Myocyte (in vitro differentiated cells): ENCODE results near the gene GARIN5A. TPM values are rescaled to one million over a fixed set of nuclear protein-coding genes. Genes with fewer than 3 reads are reported as not detected.

Experiments
- DNase-seq: peaks from one replicate; pipeline ENCODE4 v3.0.0-alpha.2; 2012; ENCODE audit warnings: low read depth
- total RNA-seq: library from RNA; depleted of rRNA; stranded (reverse); fragments of >200 nt; gene quantifications from 2 replicates; pipeline ENCODE4 v1.2.3, GENCODE V29; 2014

Gene GARIN5A
- total RNA-seq, 1 donor from 2014 or later, result 1.5 TPM

- no peak for DNase-seq
Measured at GRCh38 chr19:50509366-50509765, 32.7 kb upstream of the GARIN5A start.

DNA sequence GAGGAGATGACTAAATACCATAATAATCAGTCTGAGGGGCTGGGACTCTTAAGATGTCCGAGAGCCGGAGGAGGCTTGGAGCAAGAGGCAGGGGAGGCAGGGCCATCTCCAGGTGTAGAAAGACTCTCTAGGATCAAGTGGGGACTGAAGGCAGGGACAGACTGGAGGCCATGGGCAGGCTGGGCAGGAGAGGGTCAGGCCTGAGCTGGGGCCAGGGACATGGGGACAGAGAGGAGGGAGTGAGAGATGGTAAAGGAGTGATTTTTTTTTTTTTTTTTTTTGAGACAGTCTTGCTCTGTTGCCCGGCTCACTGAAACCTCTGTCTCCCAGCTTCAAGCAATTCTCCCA is 32.2 kb upstream of the GARIN5A start:
- DNase-seq, result no peak

- no peak for DNase-seq
Measured at GRCh38 chr19:50507376-50507775, 30.7 kb upstream of the GARIN5A start.

GRCh38 chr19:50506700-50507099 is 30.1 kb upstream of the GARIN5A start:
- no peak for DNase-seq

- no peak for DNase-seq
Measured at GRCh38 chr19:50505856-50506611, 29.4 kb upstream of the GARIN5A start.

DNA sequence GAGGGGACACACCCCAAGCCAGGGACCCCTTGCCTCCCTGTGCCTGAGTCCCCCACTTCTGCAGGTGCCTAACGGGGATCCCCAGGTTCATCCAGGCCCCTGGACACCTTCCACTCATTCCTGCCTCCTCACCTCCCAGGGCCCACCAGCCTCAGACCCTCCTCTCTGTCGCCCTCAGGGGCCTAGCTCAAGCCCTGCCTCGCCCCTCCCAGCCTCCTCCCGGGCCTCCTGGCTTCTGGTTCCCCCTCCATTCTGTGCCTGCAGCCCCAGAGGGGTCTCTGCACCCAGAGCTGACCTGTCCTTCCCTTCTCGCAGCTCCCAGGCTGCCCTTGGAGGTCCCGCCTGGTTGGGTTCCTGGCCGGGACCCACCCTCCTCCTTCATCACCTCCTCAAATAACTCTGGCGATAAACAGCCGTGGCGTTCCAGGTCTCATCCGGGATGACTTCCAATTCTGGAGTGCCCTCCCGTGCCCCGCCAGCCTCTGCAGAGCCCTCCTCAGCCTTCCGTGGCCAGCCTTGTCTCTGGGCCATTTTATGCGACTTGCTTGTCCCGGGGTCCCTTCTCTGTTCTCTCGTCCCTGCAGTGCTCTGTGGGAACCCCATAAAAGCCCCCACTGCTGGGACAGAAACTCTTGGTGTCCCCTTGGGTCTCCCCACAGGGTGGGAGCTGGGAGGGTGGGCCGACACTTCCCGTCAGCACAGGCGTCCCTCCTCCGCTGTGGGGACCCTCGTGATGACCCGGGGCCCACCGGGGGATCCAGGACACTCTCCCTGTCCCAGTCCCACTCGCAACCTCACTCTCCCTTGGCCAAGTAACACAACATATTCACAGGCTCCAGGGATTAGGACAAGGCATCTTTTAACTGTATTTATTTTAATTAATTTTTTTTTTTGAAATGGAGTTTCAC is 25.2 kb upstream of the GARIN5A start:
- peak; percentile 71 for DNase-seq

DNA sequence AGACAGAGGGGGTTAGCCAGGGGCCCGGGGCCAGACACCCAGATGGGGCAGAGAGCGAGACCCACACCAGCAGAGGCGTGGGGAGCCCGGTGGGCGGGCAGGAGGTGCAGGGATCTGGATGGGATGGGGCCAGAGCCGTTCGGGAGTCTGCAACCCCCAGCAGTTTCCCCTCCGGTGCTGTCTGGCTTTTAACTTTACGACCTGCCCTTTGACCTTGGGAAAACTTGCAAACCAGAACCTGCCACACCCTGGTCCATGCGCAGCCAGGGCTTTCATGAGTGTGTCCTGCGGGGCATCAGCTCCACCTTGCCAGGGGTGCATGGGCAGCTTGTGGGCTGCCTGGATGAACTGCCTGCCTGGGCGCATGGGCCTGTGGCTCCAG is 24.5 kb upstream of the GARIN5A start:
- peak; percentile 27 for DNase-seq

DNA sequence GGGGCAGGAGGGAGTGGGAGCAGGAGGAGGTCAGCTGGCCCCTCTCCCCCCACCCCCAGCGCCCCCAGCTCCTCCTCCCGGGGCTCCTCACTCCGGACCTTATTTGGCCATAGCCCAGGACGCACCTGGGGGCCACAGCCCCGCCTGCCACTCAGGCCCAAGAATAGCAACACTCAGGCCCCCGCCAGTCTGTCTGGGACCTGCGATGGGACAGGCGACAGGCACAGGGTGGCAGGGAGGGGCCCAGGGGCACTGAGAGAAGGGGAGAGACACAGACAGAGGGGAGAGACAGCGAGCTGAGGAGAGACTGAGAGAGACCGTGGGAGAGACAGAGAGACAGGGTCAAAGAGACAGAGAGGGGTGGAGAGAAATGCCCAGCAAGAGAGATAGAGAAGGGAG is 24.1 kb upstream of the GARIN5A start:
- DNase-seq, result no peak

- DNase-seq, result peak; percentile 97
Measured at GRCh38 chr19:50500060-50500752, 23.6 kb upstream of the GARIN5A start.

DNA sequence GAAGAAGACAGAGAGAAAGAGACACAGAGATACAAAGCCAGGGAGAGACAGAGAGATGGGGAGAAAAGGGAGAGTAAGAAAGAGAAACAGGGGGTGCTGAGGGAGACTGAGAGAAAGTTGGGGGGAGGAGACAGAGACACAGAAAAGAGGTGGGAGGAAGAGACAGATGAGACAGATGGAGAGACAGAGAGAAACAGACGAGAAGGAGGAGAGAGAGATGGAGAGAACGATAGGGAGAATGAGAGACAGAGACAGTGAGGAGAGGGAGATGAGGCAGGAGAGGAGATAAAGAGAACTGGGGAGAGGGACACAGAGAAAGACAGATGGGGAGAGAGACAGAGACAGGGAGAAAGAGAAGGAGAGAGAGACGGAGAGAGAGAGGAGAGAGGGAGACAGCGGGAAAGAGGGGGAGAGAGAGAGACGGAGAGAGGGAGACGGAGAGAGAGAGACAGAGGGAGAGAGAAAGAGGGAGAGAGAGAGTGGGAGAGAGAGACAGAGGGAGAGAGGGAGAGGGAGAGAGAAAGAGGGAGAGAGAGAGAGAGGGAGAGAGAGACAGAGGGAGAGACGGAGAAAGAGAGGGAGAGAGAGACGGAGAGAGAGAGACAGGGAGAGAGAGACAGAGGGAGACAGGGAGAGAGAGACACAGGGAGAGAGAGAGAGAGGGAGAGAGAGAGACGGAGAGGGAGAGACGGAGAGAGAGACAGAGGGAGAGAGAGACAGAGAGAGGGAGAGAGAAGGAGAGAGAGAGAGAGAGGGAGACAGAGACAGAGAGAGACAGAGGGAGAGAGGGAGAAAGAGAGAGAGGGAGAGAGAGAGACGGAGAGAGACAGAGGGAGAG is 21.8 kb upstream of the GARIN5A start:
- DNase-seq, result peak; percentile 21

DNA sequence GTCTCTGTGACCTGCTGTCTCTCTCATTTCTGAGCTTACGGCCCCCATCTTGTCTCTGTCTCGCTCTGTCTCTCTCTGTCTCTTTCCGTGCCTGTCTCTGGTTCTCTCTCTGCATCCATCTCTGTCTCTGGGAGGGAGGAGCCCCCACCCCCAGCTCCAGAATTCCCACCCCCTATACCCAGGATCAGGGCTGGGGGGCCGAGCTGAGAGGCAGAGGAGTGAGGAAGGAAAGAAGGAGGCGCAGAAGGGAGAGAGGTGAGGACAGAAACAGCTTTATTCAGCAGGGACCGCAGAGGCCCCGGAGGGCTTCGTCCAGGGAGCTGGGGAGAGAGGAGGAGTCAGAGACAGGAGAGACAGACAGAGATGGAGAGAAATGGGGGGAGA is 20.4 kb upstream of the GARIN5A start:
- no peak for DNase-seq

DNA sequence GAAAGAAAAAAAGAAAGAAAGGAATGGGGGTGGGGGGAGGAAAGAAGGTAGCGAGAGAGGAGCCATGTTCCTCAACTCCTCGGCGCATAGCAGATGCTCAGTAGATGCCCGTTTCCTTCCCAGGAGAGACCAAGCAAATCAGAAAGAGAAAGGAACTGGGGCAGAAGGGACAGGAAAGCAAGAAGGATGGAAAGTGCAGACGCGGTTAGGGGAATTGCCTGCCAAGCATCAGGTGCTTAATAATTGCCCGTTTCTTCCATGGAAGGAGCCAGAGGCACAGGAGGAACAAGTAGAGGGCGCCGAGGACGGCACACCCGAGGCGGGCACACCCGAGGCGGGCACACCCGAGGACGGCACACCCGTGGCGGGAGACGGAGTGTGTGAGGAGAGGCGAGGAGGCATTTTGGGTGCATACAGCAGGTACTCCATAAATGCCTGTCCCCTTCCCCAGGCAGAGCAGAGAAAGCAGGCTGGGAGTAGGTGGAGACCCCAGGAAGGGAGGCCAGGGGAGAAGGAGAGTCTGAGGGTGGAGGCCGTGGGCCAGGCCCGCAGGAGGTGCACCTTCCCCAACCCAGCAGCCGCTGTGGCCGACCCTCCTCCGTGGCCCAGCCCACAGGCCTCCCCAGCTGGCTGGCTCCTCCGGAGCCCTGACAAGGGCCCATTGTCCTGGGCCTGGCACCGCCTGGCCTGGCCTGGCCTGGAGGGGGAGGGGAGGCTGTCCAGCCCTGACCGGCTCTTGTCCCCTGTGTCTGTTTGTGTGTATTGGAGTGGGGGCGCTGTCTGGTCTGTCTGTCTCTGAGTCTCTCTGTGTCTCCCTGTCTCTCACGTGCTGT is 19.8 kb upstream of the GARIN5A start:
- peak; percentile 83 for DNase-seq

DNA sequence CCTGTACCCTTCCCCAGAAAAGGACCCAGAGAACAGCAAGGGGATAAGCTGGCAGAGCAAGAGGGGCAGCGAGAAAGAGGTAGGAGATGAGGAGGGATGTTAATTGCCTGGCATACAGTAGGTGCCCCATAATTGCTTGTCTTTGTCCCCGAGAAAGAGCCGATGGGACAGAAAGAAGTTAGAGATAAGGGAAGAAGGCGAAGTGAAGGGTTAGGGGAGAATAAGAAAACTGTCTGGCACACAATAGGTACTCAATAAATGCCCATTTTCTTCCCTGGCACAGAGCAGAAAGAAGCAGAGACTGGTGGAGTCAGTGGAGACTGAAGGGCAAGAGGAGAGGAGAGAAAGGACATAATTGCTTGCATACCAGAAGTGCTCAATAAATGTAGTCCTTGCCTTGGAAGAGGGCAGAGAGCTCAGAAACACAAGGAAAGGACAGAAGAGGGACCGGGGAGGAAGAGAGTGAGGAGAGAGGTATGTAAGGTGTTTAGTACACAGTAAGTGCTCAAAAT is 18.4 kb upstream of the GARIN5A start:
- DNase-seq, result peak; percentile 43

DNA sequence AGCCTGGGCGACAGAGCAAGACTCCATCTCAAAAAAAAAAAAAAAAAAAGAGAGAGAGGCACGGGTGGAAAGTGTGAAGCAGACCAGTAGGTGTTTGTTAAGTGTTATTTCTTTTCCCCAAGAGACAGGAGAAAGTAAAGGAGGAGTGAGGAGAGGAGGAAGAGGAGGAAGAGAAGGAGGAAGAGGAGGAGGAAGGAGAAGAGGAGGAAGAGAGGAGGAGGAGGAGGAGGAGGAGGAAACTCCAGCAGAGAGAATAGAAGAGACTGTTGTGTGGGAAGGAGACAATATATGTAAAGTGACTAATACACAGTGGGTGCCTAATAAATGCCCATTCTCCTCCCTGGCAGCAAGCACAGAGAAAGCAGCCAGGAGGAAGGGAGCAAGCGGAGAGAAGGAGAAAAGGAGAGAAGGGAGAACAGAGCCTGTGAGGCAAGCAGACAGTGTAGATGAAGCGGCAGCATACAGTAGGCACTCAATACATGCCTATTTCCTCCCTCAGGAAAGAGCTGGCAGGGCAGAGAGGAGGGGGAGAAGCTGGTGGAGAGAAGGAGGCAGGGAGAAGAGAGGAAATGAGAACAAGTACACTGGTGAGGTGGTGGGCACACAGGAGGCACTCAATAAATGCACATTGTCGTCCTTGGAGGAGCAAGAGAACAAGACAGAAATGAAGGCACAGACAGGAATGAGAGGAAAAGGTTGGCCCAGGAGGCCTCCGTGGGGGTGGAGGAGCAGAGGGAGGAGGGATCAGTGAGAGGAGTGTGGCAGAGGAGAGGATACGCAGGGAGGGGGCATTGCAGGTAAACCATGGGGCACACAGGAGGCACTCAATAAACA is 17.8 kb upstream of the GARIN5A start:
- peak; percentile 48 for DNase-seq

- DNase-seq, result no peak
Measured at GRCh38 chr19:50493171-50493570, 16.5 kb upstream of the GARIN5A start.

DNA sequence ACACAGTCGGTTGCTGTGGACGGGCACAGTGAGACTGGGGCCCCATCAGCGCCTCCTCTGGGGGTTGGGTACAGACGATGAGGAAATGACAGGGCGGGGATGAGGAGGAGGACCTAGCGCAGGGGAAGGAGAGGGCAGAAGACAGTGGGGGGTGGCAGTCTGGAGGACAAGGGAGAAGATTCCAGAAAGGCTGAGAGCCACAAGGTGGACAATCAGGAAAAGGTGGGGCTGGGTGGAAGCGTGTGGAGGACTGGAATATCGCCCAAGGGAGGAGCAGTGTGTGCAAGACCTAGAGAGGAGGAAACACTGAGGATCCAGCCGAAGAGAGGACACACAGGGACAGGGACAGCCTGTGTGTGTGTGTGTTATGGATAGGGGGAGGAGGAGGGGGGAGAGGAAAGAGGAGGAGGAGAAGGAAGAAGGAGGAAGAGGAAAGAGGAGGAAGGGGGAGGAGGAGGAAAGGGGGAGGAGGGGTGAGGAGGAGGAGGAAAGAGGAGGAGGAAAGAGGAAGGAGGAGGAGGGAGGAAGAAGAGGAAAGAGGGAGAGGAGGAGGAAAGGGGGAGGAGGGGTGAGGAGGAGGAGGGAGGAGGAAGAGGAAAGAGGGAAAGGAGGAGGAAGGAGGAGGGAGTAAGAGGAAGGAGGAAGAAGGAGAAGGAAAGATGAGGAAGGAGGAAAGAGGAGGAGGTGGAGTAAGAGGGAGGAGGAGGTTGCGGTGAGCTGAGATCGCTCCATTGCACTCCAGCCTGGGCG is 15.8 kb upstream of the GARIN5A start:
- peak; percentile 52 for DNase-seq

DNA sequence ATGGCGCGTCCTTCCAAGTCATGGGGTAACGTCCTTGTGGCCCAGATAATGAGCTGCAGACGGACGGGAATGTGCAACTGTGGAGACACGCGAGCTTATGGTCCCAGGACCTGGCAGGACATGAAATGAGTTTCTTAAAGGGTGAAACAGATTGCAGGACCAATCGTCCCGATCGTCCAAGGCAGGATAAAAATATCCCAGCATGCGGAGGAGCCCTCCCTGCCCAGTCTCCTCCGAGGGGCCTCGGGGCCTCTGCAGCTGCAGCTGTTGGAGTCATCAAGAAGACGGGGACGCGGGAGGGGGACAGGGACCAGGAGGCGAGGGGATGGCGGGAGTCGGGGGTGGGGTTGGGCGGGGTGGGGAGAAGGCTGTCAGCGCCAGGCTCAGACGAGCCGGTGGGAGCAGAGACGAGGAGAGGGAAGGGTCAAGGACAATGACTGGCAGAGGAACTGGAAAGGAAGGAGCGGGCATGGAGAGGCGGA is 14.4 kb upstream of the GARIN5A start:
- peak; percentile 91 for DNase-seq

- DNase-seq, result peak; percentile 9
Measured at GRCh38 chr19:50490411-50490811, 13.8 kb upstream of the GARIN5A start.
